ENCODE data around the gene YIPF5. TPM values are rescaled to one million over a fixed set of nuclear protein-coding genes. Genes with fewer than 3 reads are reported as not detected.

The YIPF5 gene
- total RNA-seq, 2 experiments from 2014 or later, result 44.6 to 46.2 TPM

- Mint-ChIP-seq H3K27ac (no peak overlapping the region), H3K27me3 (peaks cover 8% of the 10 kb centered on the region), H3K4me1 (no peaks in the 10 kb centered on the region), H3K4me3 (no peak overlapping the region), H3K9me3 (no peaks in the 10 kb centered on the region), H3K36me3 (ENCODE audit: low read depth) (no peaks in the 10 kb centered on the region)
- ChIA-PET CTCF (interaction anchor here (1.5 to 1.9 kb wide), 2 partner anchors 10 to 15 kb away, joined by 5 read pairs; no protein-coding TSS in a partner anchor), POLR2A (no interaction called here)
- DNase-seq, result no peak
Observed at GRCh38 chr5:144133050-144133633, 37.3 kb downstream of the YIPF5 start.

- POLR2A ChIA-PET, result no interaction called here
Observed at GRCh38 chr5:144131261-144131660, 39.2 kb downstream of the YIPF5 start.

DNA sequence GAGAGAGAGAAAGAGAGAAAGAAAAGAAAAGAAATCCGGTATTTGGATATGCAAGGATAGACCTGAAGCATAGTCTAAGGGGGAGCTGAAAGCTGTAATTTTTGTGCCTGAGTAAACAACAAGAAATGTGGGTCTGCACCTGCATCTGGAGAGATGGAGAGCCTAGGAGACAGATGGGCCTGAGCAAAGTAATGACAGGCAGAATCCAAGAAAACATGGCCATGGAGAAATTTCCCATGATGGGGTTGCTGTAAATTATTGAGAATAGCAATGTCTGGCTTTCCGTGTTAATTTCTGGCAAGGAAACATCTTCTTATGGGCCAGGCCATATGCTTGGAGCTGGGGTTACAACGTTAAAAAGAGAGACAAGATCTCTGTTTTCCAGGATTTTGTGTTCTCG, 40.2 kb downstream of the YIPF5 start:
- H3K9me3 Mint-ChIP-seq, result no peaks in the 10 kb centered on the region
- peaks cover 1% of the 10 kb centered on the region for H3K27me3 Mint-ChIP-seq
- ChIA-PET CTCF (no interaction called here), POLR2A (no interaction called here)
- H3K36me3 Mint-ChIP-seq (ENCODE audit: low read depth), result no peaks in the 10 kb centered on the region
- H3K27ac Mint-ChIP-seq, result no peak overlapping the region
- no peaks in the 10 kb centered on the region for H3K4me1 Mint-ChIP-seq
- no peak for DNase-seq
- H3K4me3 Mint-ChIP-seq, result no peak overlapping the region

More at GRCh38 chr5:144131261-144131660, 39.2 kb downstream of the YIPF5 start:
- no peak overlapping the region for H3K4me3 Mint-ChIP-seq
- CTCF ChIA-PET, result no interaction called here
- H3K9me3 Mint-ChIP-seq, result no peaks in the 10 kb centered on the region
- peaks cover 1% of the 10 kb centered on the region for H3K27me3 Mint-ChIP-seq
- no peak for DNase-seq
- no peaks in the 10 kb centered on the region for H3K36me3 Mint-ChIP-seq (ENCODE audit: low read depth)
- no peak overlapping the region for H3K27ac Mint-ChIP-seq
- no peaks in the 10 kb centered on the region for H3K4me1 Mint-ChIP-seq

DNA sequence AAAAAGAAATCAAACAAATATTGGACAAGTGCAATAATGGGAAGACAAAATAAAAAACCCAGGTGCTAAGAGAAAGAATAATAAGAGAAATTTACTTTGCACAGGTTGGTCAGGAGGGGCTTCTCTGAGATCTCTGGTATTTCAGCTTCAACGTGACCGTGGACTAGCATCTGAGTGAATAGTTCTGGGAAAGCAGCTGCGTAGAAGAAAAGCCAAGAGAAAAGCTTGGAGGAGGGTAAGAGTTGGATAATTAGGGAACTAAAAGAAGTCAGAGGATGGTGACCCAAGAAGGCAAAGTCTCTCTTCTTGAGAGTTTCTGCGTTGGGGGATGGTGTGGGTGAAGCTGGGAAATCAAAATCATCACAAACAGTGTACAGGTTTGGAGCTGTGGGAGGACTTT, 41.6 kb downstream of the YIPF5 start:
- Mint-ChIP-seq H3K9me3 (no peaks in the 10 kb centered on the region), H3K4me1 (no peaks in the 10 kb centered on the region), H3K36me3 (ENCODE audit: low read depth) (no peaks in the 10 kb centered on the region), H3K27me3 (peaks cover 1% of the 10 kb centered on the region), H3K4me3 (no peak overlapping the region), H3K27ac (no peak overlapping the region)
- POLR2A ChIA-PET, result no interaction called here
- no peak for DNase-seq
- CTCF ChIA-PET, result interaction anchor here (0.6 kb wide), 1 partner anchor 156 kb away, joined by 4 read pairs; no protein-coding TSS in a partner anchor

GRCh38 chr5:144126707-144127106, 43.8 kb downstream of the YIPF5 start:
- ChIA-PET POLR2A (no interaction called here), CTCF (interaction anchor here (0.7 to 1.5 kb wide), 2 partner anchors 67 to 78 kb away, joined by 3 read pairs; no protein-coding TSS in a partner anchor)
- H3K27me3 Mint-ChIP-seq, result no peaks in the 10 kb centered on the region
- no peak for DNase-seq
- H3K36me3 Mint-ChIP-seq (ENCODE audit: low read depth), result no peaks in the 10 kb centered on the region
- no peak overlapping the region for H3K4me3 Mint-ChIP-seq
- no peaks in the 10 kb centered on the region for H3K9me3 Mint-ChIP-seq
- no peak overlapping the region for H3K27ac Mint-ChIP-seq
- no peaks in the 10 kb centered on the region for H3K4me1 Mint-ChIP-seq

- Mint-ChIP-seq H3K27me3 (no peaks in the 10 kb centered on the region), H3K4me1 (no peaks in the 10 kb centered on the region)
- POLR2A ChIA-PET, result no interaction called here
Observed at GRCh38 chr5:144125163-144125726, 45.2 kb downstream of the YIPF5 start.

DNA sequence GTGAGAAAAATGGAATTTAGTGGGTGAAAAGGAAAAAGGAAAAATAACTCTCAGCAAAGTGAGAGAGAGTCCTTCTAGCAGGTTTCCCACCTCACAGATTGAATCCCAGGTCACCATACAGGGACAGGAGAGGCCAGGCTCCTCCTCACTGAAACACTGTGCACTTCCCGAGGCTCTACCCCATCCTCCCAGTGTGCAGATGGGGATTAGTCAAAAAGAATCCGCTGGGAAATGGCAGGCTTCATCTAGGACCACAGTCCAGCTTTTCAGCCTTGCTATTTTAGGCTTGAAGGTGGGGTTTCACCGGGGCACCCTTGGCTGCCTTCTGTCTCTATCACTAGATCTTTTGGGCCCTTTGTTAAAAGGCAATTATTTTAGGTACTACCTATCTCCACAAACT, 47.8 kb downstream of the YIPF5 start:
- H3K36me3 Mint-ChIP-seq (ENCODE audit: low read depth), result no peaks in the 10 kb centered on the region
- POLR2A ChIA-PET, result no interaction called here

More at GRCh38 chr5:144125163-144125726, 45.2 kb downstream of the YIPF5 start:
- CTCF ChIA-PET, result no interaction called here
- DNase-seq, result no peak
- Mint-ChIP-seq H3K27ac (no peak overlapping the region), H3K36me3 (ENCODE audit: low read depth) (no peaks in the 10 kb centered on the region), H3K4me3 (no peak overlapping the region), H3K9me3 (no peaks in the 10 kb centered on the region)

DNA sequence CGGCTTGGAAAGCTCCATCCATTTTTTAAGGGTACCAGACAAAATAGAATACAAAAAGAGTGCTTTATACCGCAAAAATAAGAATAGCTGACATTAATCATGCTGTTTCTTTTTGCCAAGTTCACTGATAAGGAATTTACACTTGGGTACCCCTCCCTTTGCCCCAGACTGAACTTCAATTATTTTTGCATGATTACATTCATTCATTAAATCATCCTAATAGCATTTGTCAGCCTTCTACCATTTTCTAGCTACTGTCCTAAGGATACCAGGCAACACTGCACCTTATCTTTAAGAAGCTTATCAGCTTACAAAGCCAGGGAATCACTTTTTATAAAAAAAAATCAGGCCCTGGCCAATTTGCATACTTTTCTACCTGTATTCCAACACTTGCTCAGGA, 48.4 kb downstream of the YIPF5 start:
- Mint-ChIP-seq H3K4me3 (no peak overlapping the region), H3K27me3 (peaks cover 3% of the 10 kb centered on the region), H3K36me3 (ENCODE audit: low read depth) (no peaks in the 10 kb centered on the region), H3K9me3 (no peaks in the 10 kb centered on the region), H3K27ac (no peak overlapping the region), H3K4me1 (no peaks in the 10 kb centered on the region)
- DNase-seq, result no peak
- POLR2A ChIA-PET, result no interaction called here
- CTCF ChIA-PET, result interaction anchor here (1.2 kb wide), 1 partner anchor 144 kb away, joined by 3 read pairs; no protein-coding TSS in a partner anchor

More for the DNA sequence above, 47.8 kb downstream of the YIPF5 start:
- Mint-ChIP-seq H3K4me3 (no peak overlapping the region), H3K4me1 (no peaks in the 10 kb centered on the region), H3K27ac (no peak overlapping the region), H3K27me3 (peaks cover 3% of the 10 kb centered on the region), H3K9me3 (no peaks in the 10 kb centered on the region)
- CTCF ChIA-PET, result no interaction called here
- DNase-seq, result no peak

- ChIA-PET POLR2A (no interaction called here), CTCF (interaction anchor here (0.9 to 1.2 kb wide), 2 partner anchors 70 to 144 kb away, joined by 3 read pairs; no protein-coding TSS in a partner anchor)
- no peak overlapping the region for H3K27ac Mint-ChIP-seq
- no peak overlapping the region for H3K4me3 Mint-ChIP-seq
- H3K36me3 Mint-ChIP-seq (ENCODE audit: low read depth), result no peaks in the 10 kb centered on the region
- DNase-seq, result no peak
- no peaks in the 10 kb centered on the region for H3K9me3 Mint-ChIP-seq
- no peaks in the 10 kb centered on the region for H3K4me1 Mint-ChIP-seq
- peaks cover 3% of the 10 kb centered on the region for H3K27me3 Mint-ChIP-seq
Observed at GRCh38 chr5:144121577-144121976, 48.9 kb downstream of the YIPF5 start.

DNA sequence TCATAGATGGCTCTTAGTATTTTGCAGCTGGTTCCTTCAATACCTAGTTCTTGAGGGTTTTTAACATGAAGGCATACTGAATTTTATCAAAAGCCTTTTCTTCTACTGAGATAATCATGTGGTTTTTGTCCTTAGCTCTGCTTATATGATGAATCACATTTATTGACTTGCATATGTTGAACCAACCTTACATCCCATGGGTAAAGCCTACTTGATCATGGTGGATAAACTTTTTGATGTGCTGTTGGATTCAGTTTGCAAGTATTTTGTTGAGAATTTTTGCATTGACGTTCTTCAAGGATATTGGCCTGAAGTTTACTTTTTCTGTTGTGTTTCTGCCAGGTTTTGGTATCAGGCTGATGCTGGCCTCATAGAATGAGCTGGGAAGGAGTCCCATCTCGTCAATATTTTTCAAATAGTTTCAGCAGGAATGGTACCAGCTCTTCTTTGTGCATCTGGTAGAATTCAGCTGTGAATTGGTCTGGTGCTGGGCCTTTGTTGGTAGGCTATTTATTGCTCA, 49.7 kb downstream of the YIPF5 start:
- H3K9me3 Mint-ChIP-seq, result no peaks in the 10 kb centered on the region
- no peak overlapping the region for H3K4me3 Mint-ChIP-seq
- DNase-seq, result no peak
- ChIA-PET POLR2A (interaction anchor here (0.6 kb wide), 1 partner anchor 1414 kb away, joined by 4 read pairs; no protein-coding TSS in a partner anchor), CTCF (interaction anchor here (0.9 to 1.2 kb wide), 2 partner anchors 71 to 143 kb away, joined by 3 read pairs; no protein-coding TSS in a partner anchor)
- H3K27me3 Mint-ChIP-seq, result peaks cover 3% of the 10 kb centered on the region
- H3K36me3 Mint-ChIP-seq (ENCODE audit: low read depth), result no peaks in the 10 kb centered on the region
- no peak overlapping the region for H3K27ac Mint-ChIP-seq
- H3K4me1 Mint-ChIP-seq, result no peaks in the 10 kb centered on the region

- ChIA-PET POLR2A (no interaction called here), CTCF (no interaction called here)
- Mint-ChIP-seq H3K27me3 (peaks cover 6% of the 10 kb centered on the region), H3K27ac (no peak overlapping the region), H3K4me3 (no peak overlapping the region), H3K9me3 (no peaks in the 10 kb centered on the region), H3K4me1 (no peaks in the 10 kb centered on the region), H3K36me3 (ENCODE audit: low read depth) (no peaks in the 10 kb centered on the region)
- DNase-seq, result no peak
Observed at GRCh38 chr5:144117412-144117811, 53.0 kb downstream of the YIPF5 start.

GRCh38 chr5:144114571-144114970, 55.9 kb downstream of the YIPF5 start:
- DNase-seq, result no peak
- Mint-ChIP-seq H3K27ac (no peak overlapping the region), H3K9me3 (no peaks in the 10 kb centered on the region), H3K4me3 (no peak overlapping the region), H3K36me3 (ENCODE audit: low read depth) (no peaks in the 10 kb centered on the region), H3K4me1 (no peaks in the 10 kb centered on the region), H3K27me3 (peaks cover 18% of the 10 kb centered on the region)
- POLR2A ChIA-PET, result no interaction called here
- CTCF ChIA-PET, result no interaction called here

All from activated CD4-positive, alpha-beta T cell treated with anti-CD3 and anti-CD28 coated beads, Interleukin-2, amount 10 ng/mL, durations not matched to agents 7 days and 5 days (primary cell).